PC-3 (cell line): ENCODE data around the gene CHI3L2.

Source experiments
- CTCF ChIP-seq: fragments of 300-600 bp; sonication (generic); conservative IDR thresholded peaks from 2 replicates; pipeline ENCODE4 v1.5.1; 2017; ENCODE audit warnings: antibody characterized with exemption, low read depth, mild to moderate bottlenecking, low read length
- EZH2phosphoT487 ChIP-seq: fragments of 300-600 bp; sonication (generic); IDR thresholded peaks from 2 replicates; pipeline ENCODE4 v1.6.1; 2018; ENCODE audit warnings: mild to moderate bottlenecking, antibody characterized with exemption, low read length, borderline replicate concordance

GRCh38 chr1:111204201-111204982, 23.1 kb upstream of the CHI3L2 start:
- TF ChIP-seq CTCF, result no peak
- TF ChIP-seq EZH2phosphoT487, result no peak
